GM12873 (cell line): ENCODE measurements around the gene AUH.

Experiments
- CTCF ChIP-seq: IDR thresholded peaks from 2 replicates; pipeline ENCODE4 v1.5.1; 2012; ENCODE audit warnings: low read depth, mild to moderate bottlenecking, moderate library complexity, low read length, control low read depth; ENCODE audit not compliant: insufficient read depth; ENCODE audit errors: missing control alignments

AUH gene

GRCh38 chr9:91247278-91247677, 114.4 kb downstream of the AUH start:
- no peak for TF ChIP-seq CTCF

- no peak for TF ChIP-seq CTCF
Measured at GRCh38 chr9:91246846-91247245, 114.9 kb downstream of the AUH start.

GRCh38 chr9:91245431-91246313, 116.0 kb downstream of the AUH start:
- TF ChIP-seq CTCF = no peak

GRCh38 chr9:91243029-91243428, 118.7 kb downstream of the AUH start:
- no peak for TF ChIP-seq CTCF

GRCh38 chr9:91241909-91242308, 119.8 kb downstream of the AUH start:
- TF ChIP-seq CTCF = no peak

- no peak for TF ChIP-seq CTCF
Measured at GRCh38 chr9:91240596-91241165, 121.0 kb downstream of the AUH start.

GRCh38 chr9:91239367-91240111, 122.2 kb downstream of the AUH start:
- TF ChIP-seq CTCF = no peak
